ENCODE results near the gene GLB1L3. TPM values are rescaled to one million over a fixed set of nuclear protein-coding genes. Genes with fewer than 3 reads are reported as not detected.

GLB1L3 gene
- total RNA-seq, 1 experiment from 2014 or later: not detected

GRCh38 chr11:134357545-134357839 is 81.3 kb downstream of the GLB1L3 start (continued):
- TF ChIP-seq, protein P1, sequence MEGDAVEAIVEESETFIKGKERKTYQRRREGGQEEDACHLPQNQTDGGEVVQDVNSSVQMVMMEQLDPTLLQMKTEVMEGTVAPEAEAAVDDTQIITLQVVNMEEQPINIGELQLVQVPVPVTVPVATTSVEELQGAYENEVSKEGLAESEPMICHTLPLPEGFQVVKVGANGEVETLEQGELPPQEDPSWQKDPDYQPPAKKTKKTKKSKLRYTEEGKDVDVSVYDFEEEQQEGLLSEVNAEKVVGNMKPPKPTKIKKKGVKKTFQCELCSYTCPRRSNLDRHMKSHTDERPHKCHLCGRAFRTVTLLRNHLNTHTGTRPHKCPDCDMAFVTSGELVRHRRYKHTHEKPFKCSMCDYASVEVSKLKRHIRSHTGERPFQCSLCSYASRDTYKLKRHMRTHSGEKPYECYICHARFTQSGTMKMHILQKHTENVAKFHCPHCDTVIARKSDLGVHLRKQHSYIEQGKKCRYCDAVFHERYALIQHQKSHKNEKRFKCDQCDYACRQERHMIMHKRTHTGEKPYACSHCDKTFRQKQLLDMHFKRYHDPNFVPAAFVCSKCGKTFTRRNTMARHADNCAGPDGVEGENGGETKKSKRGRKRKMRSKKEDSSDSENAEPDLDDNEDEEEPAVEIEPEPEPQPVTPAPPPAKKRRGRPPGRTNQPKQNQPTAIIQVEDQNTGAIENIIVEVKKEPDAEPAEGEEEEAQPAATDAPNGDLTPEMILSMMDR (IDR thresholded peaks at IDR 0.05 in 2 of 3, conservative IDR thresholded peaks at IDR 0.05 in 1 of 3; ENCODE audit: borderline replicate concordance in 1 of 3, insufficient read depth in 1 of 3, low read depth in 2 of 3, low read length in 2 of 3): no peak
- TF ChIP-seq, protein P2, sequence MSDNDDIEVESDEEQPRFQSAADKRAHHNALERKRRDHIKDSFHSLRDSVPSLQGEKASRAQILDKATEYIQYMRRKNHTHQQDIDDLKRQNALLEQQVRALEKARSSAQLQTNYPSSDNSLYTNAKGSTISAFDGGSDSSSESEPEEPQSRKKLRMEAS (IDR thresholded peaks at IDR 0.05): no peak
- TF ChIP-seq SP1 (IDR thresholded peaks at IDR 0.05; ENCODE audit: low read depth) (no peak), CEBPB (IDR thresholded peaks at IDR 0.05; ENCODE audit: low read depth) (no peak), YY1 (IDR thresholded peaks at IDR 0.05; ENCODE audit: extremely low read depth, insufficient replicate concordance, low read depth, low read length) (no peak), ZNF274 (IDR thresholded peaks at IDR 0.05; ENCODE audit: low read depth, low read length) (no peak)

GRCh38 chr11:134358165-134358855 is 82.1 kb downstream of the GLB1L3 start:
- Histone ChIP-seq H2AFZ (ENCODE audit: low read depth, low read length, poor library complexity, severe bottlenecking) (no peak overlapping the region), H3K4me1 (ENCODE audit: control insufficient read depth in 1 of 2, insufficient read depth in 2 of 2, low read length in 2 of 2) (no peaks in the 10 kb centered on the region), H3K27me3 (ENCODE audit: insufficient read depth, low read length) (no peaks in the 10 kb centered on the region), H3K79me2 (ENCODE audit: insufficient read depth, low read length) (no peaks in the 10 kb centered on the region), H3K4me2 (ENCODE audit: low read length) (no peak overlapping the region), H3K4me3 (replicated peaks in 1 of 2; ENCODE audit: low read depth in 1 of 2, low read length in 2 of 2) (no peak overlapping the region), H3K36me3 (ENCODE audit: control insufficient read depth in 1 of 2, insufficient read depth in 2 of 2, low read length in 2 of 2) (no peaks in the 10 kb centered on the region), H3K9me2 (ENCODE audit: insufficient read depth) (no peaks in the 10 kb centered on the region), H4K20me1 (ENCODE audit: insufficient read depth) (no peaks in the 10 kb centered on the region), H3K27ac (ENCODE audit: low read depth, low read length) (no peak overlapping the region), H3K9me3 (ENCODE audit: control insufficient read depth in 1 of 2, insufficient read depth in 1 of 2, low read depth in 1 of 2, low read length in 2 of 2) (no peaks in the 10 kb centered on the region), H3K9ac (ENCODE audit: low read length) (no peak overlapping the region)
- no TSS peak for BruUV-seq (replicated peaks)
- DNase-seq (ENCODE audit: low read depth, low spot score) (no peak), ATAC-seq (no peak)
- intact Hi-C loops (cut with micrococcal nuclease): no loop called here
- POLR2A ChIA-PET: no interaction called here
- CTCF ChIA-PET: no interaction called here
- TF ChIP-seq EZH2phosphoT487 (IDR thresholded peaks at IDR 0.05; ENCODE audit: borderline replicate concordance) (no peak), TCF7L2 (IDR thresholded peaks at IDR 0.05; ENCODE audit: borderline replicate concordance, extremely low read depth, insufficient read depth, insufficient read length) (no peak), EZH2 (IDR thresholded peaks at IDR 0.05) (no peak), SP1 (IDR thresholded peaks at IDR 0.05; ENCODE audit: low read depth) (no peak)
- TF ChIP-seq, protein P3, sequence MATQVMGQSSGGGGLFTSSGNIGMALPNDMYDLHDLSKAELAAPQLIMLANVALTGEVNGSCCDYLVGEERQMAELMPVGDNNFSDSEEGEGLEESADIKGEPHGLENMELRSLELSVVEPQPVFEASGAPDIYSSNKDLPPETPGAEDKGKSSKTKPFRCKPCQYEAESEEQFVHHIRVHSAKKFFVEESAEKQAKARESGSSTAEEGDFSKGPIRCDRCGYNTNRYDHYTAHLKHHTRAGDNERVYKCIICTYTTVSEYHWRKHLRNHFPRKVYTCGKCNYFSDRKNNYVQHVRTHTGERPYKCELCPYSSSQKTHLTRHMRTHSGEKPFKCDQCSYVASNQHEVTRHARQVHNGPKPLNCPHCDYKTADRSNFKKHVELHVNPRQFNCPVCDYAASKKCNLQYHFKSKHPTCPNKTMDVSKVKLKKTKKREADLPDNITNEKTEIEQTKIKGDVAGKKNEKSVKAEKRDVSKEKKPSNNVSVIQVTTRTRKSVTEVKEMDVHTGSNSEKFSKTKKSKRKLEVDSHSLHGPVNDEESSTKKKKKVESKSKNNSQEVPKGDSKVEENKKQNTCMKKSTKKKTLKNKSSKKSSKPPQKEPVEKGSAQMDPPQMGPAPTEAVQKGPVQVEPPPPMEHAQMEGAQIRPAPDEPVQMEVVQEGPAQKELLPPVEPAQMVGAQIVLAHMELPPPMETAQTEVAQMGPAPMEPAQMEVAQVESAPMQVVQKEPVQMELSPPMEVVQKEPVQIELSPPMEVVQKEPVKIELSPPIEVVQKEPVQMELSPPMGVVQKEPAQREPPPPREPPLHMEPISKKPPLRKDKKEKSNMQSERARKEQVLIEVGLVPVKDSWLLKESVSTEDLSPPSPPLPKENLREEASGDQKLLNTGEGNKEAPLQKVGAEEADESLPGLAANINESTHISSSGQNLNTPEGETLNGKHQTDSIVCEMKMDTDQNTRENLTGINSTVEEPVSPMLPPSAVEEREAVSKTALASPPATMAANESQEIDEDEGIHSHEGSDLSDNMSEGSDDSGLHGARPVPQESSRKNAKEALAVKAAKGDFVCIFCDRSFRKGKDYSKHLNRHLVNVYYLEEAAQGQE (IDR thresholded peaks at IDR 0.05; ENCODE audit: low read depth): no peak
- RAD21 ChIA-PET (ENCODE audit: low non-redundant PET in 1 of 2, low total read pairs in 2 of 2, uncharacterized antibody in 2 of 2, unreplicated experiment in 2 of 2): interaction anchor here in 1 of 2 experiments (1.1 kb wide), 1 partner anchor 369 kb away, joined by 3 read pairs; no protein-coding TSS in a partner anchor
